ENCODE data around the gene ENTPD1. TPM values are rescaled to one million over a fixed set of nuclear protein-coding genes. Genes with fewer than 3 reads are reported as not detected.
"Not testable (repeated sequence)": the region's sequence is repeated elsewhere in the genome, so short reads cannot be mapped to it uniquely, and the experiment has no call there.

The ENTPD1 gene
- total RNA-seq, 1 donor from 2014 or later = 20.4 TPM

DNA sequence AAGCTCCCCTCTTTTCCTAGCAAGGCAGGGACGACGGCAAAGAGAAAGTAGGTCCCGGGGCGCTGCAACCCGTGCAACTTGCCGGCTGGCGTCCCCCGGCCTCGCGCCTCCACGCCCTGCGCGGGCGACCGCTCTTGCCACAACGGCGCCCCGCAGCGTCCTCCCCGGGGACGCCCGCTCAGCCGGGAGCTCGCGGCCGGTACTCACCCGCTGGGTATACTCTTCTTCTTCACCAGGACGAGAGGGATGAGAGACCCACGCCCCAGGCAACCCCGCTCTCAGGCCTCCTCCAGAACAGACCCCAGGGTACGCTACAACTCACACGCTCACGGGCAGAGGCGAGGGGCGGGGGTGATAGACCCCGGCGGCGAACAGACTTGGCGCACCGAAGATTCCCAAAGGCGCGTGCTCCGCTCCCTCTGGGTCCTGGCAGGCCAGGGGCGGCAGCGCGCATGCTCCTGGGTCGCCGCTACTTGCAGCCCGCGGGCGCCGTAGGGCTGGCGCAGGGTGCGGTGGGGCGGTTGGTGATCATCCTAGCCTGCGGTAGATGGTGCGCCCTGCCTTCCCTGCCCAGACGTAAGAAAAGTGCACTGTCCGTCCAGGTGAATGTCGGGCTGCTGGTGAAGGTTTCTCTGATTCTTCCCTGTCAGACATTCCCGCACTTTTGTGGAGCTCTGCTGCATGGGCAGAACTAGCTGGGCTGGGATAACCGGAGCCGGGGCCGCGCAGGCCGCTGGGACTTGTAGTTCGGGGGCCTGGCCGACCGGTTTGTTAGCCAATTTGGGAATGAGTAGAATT lies 151.7 kb downstream of the ENTPD1 start, which contains the start of gene CC2D2B:
Gene CC2D2B (plus strand): TSS at position 520 of the 798 bp plus-strand sequence. CDS start 3,349 bp downstream, outside the sequence.
- intact Hi-C loops (cut with micrococcal nuclease) = loop anchor here (1.0 to 10.0 kb wide), 8 partner anchors 42 to 927 kb away; partner anchors contain the start of genes CCNJ, LCOR and ZNF518A

DNA sequence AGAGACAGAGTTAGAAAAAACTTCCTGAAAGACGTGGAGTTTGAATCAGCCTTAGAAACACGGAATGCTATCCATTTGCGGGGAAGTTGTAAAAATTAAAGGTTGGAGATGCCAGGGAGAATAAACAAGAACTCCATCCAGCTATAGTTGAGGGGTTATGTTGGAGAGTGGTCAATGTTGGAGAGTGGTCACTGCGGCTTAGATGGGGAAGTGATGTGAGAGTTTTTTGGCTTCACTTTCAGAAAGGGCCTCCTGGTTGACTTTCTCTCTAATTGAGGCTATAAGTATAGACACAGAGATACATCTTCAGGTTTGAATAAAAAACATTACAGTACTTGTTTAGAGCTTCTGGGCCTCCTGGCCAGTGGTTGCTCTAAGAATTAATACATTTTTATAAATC lies 152.5 kb downstream of the ENTPD1 start:
- intact Hi-C loops (cut with micrococcal nuclease) = loop anchor here (5.0 to 10.0 kb wide), 3 partner anchors 134 to 926 kb away; partner anchors contain the start of genes CCNJ and LCOR

DNA sequence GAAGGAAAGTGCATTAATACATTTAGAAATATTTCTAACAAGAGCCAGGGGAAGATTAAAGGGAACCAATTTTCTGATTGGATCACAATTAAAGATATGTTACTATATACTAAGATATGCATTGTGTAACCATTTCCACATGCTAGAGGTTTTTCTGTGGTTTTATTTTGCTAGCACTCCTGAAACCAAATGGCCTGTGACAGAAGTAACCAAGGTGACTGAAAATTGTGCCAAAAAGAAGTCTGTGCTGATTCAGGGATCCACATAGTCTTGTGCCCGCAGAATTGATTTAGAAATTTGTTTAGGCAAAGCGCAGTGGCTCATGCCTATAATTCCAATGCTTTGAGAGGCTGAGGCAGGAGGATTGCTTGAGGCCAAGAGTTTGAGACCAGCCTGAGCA lies 153.6 kb downstream of the ENTPD1 start:
- intact Hi-C loops (cut with micrococcal nuclease) = loop anchor here (5.0 to 10.0 kb wide), 3 partner anchors 133 to 925 kb away; partner anchors contain the start of genes CCNJ and LCOR

DNA sequence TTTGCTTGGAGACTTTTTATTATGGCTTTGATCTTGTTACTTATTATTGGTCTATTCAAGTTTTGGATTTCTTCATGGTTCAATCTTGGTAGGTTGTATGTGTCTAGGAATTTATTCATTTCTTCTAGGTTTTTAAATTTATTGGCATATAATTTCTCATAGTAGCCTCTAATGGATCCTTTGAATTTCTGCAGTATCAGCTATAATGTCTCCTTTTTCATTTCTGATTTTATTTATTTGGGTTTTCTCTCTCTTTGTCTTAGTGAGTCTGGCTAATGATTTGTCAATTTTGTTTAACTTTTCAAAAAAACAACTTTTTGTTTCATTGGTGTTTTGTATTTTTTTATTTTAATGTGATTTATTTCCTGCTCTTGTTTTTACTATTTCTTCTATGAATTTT lies 160.1 kb downstream of the ENTPD1 start:
- intact Hi-C loops (cut with micrococcal nuclease) = not testable (repeated sequence)

Other genes starting within 250 kb of the ENTPD1 start
- gene SORBS1, start 194.8 kb upstream of the ENTPD1 start, total RNA-seq = 0.91 and 1.1 TPM in 2 replicates
- gene ALDH18A1, start 99.5 kb upstream of the ENTPD1 start, total RNA-seq = 83.8 and 88.0 TPM in 2 replicates
- 36.4 and 41.3 TPM in 2 replicates for gene TCTN3, start 62.2 kb upstream of the ENTPD1 start, total RNA-seq
- gene CC2D2B, start 151.8 kb downstream of the ENTPD1 start, total RNA-seq = 0.45 and 0.64 TPM in 2 replicates

Data from T-helper 2 cell treated with Interferon-gamma antibody and Interleukin-4, amounts not matched to agents 100 ng/mL and 5 ng/mL, for 36 hours (primary cell).